MM.1S (cell line): ENCODE results near the gene HIPK2.

Experiments
- EZH2 ChIP-seq: fragments of 300-600 bp; sonication (generic); optimal IDR thresholded peaks from 2 replicates; pipeline ENCODE3; 2017; ENCODE audit warnings: low read depth, mild to moderate bottlenecking, antibody characterized with exemption, low read length, mixed read lengths
- TF ChIP-seq, protein P1 (sequence below): fragments of 300-600 bp; sonication (generic); IDR thresholded peaks from 2 replicates; pipeline ENCODE4 v1.5.1; 2016; ENCODE audit warnings: antibody characterized with exemption, low read length, mixed read lengths

- TF ChIP-seq, protein P1, sequence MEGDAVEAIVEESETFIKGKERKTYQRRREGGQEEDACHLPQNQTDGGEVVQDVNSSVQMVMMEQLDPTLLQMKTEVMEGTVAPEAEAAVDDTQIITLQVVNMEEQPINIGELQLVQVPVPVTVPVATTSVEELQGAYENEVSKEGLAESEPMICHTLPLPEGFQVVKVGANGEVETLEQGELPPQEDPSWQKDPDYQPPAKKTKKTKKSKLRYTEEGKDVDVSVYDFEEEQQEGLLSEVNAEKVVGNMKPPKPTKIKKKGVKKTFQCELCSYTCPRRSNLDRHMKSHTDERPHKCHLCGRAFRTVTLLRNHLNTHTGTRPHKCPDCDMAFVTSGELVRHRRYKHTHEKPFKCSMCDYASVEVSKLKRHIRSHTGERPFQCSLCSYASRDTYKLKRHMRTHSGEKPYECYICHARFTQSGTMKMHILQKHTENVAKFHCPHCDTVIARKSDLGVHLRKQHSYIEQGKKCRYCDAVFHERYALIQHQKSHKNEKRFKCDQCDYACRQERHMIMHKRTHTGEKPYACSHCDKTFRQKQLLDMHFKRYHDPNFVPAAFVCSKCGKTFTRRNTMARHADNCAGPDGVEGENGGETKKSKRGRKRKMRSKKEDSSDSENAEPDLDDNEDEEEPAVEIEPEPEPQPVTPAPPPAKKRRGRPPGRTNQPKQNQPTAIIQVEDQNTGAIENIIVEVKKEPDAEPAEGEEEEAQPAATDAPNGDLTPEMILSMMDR = no peak
- TF ChIP-seq EZH2 = no peak
Observed at GRCh38 chr7:139574618-139575337, 203.0 kb downstream of the HIPK2 start.
